Measurements from ENCODE around the gene MBIP. TPM values are rescaled to one million over a fixed set of nuclear protein-coding genes. Genes with fewer than 3 reads are reported as not detected.

The MBIP gene
- total and polyA plus RNA-seq, 11 donors: 4.8 to 17.1 (median 9.1) TPM

DNA sequence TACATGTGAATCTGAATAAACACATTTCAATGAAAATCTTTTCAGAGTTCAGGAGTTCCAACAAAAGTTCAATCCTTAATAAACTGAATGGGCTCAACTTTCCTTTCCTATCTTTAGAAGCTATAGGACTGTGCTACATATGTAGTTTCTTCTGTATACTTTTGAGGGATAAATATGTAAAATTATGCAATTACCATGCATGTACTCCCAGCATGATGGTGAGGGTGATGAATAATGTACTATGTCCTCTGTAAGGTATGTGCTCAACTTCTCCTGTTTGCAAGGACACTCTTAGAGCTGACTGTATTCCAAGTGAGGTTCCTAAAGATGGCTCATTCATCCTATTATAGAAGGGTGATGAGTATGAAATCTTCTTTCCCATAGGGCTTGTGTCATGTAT lies 15.5 kb downstream of the MBIP start:
- DNase-seq: no peak
- no peaks in the 10 kb centered on the region for H3K9me3 ChIP-seq
- no peaks in the 10 kb centered on the region for H3K27me3 ChIP-seq
- peaks cover 0 to 100% (median 87%) of the 10 kb centered on the region in 9 donors for H3K36me3 ChIP-seq
- no peak for ATAC-seq
- H3K27ac ChIP-seq: no peak overlapping the region
- intact Hi-C loops (cut with DNase I): no loop called here
- no peak overlapping the region for H3K4me3 ChIP-seq
- H3K4me1 ChIP-seq: no peaks in the 10 kb centered on the region
- no peak for TF ChIP-seq POLR2A (IDR thresholded peaks at IDR 0.05)
- TF ChIP-seq CTCF (IDR thresholded peaks at IDR 0.05): no peak

DNA sequence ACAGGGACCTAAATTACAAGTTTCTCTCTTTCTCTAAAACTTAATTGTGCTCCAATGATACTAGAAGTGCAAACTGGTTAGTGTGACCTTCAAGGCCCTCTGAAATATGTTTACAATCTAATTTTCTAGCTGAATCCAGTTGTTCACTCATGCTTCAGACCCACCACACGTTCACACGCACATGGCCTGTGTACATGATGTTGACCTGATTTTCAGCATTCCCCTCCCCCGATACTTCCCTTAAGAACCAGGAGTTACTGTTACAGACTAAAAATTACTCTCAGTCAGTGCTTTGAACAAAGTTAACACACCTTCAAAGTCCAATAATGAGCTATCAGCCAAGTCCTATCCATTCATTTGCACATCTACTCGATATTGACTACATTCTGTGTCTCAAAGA lies 16.5 kb downstream of the MBIP start:
- H3K4me3 ChIP-seq: no peak overlapping the region
- 72 to 85% (median 78%) methylated on average over 4 of the region's 4 CpGs for WGBS, 4 donors
- intact Hi-C loops (cut with DNase I): no loop called here
- H3K27me3 ChIP-seq: no peaks in the 10 kb centered on the region
- H3K36me3 ChIP-seq: peaks cover 0 to 100% (median 87%) of the 10 kb centered on the region in 9 donors
- H3K9me3 ChIP-seq: no peaks in the 10 kb centered on the region
- no peak overlapping the region for H3K27ac ChIP-seq
- no peak for DNase-seq
- H3K4me1 ChIP-seq: no peaks in the 10 kb centered on the region
- TF ChIP-seq CTCF (IDR thresholded peaks at IDR 0.05) (no peak), POLR2A (IDR thresholded peaks at IDR 0.05) (no peak)
- no peak for ATAC-seq

DNA sequence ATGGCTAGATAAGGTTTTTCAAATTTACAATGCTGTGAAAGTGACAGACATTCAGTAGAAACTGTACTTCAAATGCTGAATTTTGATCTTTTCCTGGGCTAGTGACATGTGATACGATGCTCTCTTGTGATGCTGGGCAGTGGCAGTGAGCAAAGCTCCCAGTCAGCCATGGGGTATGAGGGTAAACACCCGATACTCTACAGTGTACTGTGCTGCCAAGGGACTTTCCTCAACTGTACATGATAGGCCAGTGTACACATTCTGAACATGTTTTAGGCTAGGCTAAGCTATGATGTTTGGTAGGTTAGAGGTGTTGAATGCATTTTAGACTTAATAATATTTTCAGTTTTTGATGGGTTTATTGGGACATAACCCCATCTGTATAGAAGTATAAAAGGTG lies 17.6 kb downstream of the MBIP start:
- H3K9me3 ChIP-seq: no peaks in the 10 kb centered on the region
- no peaks in the 10 kb centered on the region for H3K4me1 ChIP-seq
- TF ChIP-seq CTCF (IDR thresholded peaks at IDR 0.05): no peak
- no peak for TF ChIP-seq POLR2A (IDR thresholded peaks at IDR 0.05)
- DNase-seq (peak in 1 of 5 donors; percentile 18), ATAC-seq (no peak)
- H3K27ac ChIP-seq: no peak overlapping the region
- H3K36me3 ChIP-seq: peaks cover 0 to 100% (median 87%) of the 10 kb centered on the region in 9 donors
- WGBS, 4 donors: 87 to 98% (median 95%) methylated on average over 2 of the region's 2 CpGs
- H3K4me3 ChIP-seq: no peak overlapping the region
- intact Hi-C loops (cut with DNase I): no loop called here
- H3K27me3 ChIP-seq: no peaks in the 10 kb centered on the region

GRCh38 chr14:36301159-36301558 lies 19.3 kb downstream of the MBIP start:
- WGBS, 4 donors: 87 to 95% (median 91%) methylated on average over 3 of the region's 3 CpGs
- no peak for DNase-seq
- Histone ChIP-seq H3K4me3 (no peak overlapping the region), H3K27me3 (no peaks in the 10 kb centered on the region), H3K27ac (no peak overlapping the region), H3K9me3 (no peaks in the 10 kb centered on the region), H3K36me3 (peaks cover 0 to 100% (median 85%) of the 10 kb centered on the region in 9 donors), H3K4me1 (no peaks in the 10 kb centered on the region)
- TF ChIP-seq CTCF (IDR thresholded peaks at IDR 0.05): no peak
- TF ChIP-seq POLR2A (IDR thresholded peaks at IDR 0.05): no peak
- ATAC-seq: no peak
- intact Hi-C loops (cut with DNase I): no loop called here

Data from heart left ventricle (tissue), 16 donors.